Fibroblast of lung (primary cell): ENCODE results near the gene CCDC12. TPM values are rescaled to one million over a fixed set of nuclear protein-coding genes. Genes with fewer than 3 reads are reported as not detected.
A peak's percentile ranks its signal among the peaks of the same experiment; 100 is the strongest.

Source experiments
- DNase-seq, 2 donors: peaks; one replicate each; pipeline versions ENCODE4 v3.0.0 to v3.0.0-alpha.2; 2010; ENCODE audit warnings: low read depth in 2 of 2
- H2AFZ ChIP-seq: 2 replicates; pipeline ENCODE4 v1.5.1; 2012; ENCODE audit warnings: low read length, control low read depth, inconsistent platforms
- H3K27ac ChIP-seq: 2 replicates; pipeline ENCODE4 v1.5.1; 2011; ENCODE audit warnings: low read length, control low read depth; ENCODE audit not compliant: insufficient read depth
- H3K27me3 ChIP-seq: 2 replicates; pipeline ENCODE4 v1.5.1; 2011; ENCODE audit warnings: mild to moderate bottlenecking, low read length; ENCODE audit not compliant: control insufficient read depth, insufficient read depth
- H3K36me3 ChIP-seq: 2 replicates; pipeline ENCODE4 v1.5.1; 2011; ENCODE audit warnings: low read length; ENCODE audit not compliant: control insufficient read depth, insufficient read depth
- H3K4me1 ChIP-seq: 2 replicates; pipeline ENCODE4 v1.5.1; 2011; ENCODE audit warnings: low read length; ENCODE audit not compliant: control insufficient read depth, insufficient read depth; ENCODE audit errors: extremely low read depth
- H3K4me2 ChIP-seq: 2 replicates; pipeline ENCODE4 v1.5.1; 2011; ENCODE audit warnings: low read length, control low read depth; ENCODE audit not compliant: insufficient read depth; ENCODE audit errors: extremely low read depth
- H3K4me3 ChIP-seq, 4 experiments: fragments of 200-600 bp in 1 of 4; sonication (generic) in 1 of 4; replicated peaks in 1 of 4; 2 replicates each; pipeline ENCODE4 v1.5.1; 2011 to 2016; ENCODE audit warnings: low read length in 4 of 4, low read depth in 3 of 4, mild to moderate bottlenecking in 3 of 4, control low read depth in 2 of 4, inconsistent platforms in 1 of 4, mixed read lengths in 1 of 4; ENCODE audit not compliant: insufficient read depth in 1 of 4; ENCODE audit errors: control extremely low read depth in 1 of 4
- H3K79me2 ChIP-seq: 2 replicates; pipeline ENCODE4 v1.5.1; 2012; ENCODE audit warnings: mild to moderate bottlenecking, low read length, inconsistent platforms; ENCODE audit not compliant: control insufficient read depth, insufficient read depth
- H3K9ac ChIP-seq: 2 replicates; pipeline ENCODE4 v1.5.1; 2011; ENCODE audit warnings: mild to moderate bottlenecking, low read length, control low read depth; ENCODE audit not compliant: insufficient read depth
- H3K9me3 ChIP-seq: 2 replicates; pipeline ENCODE4 v1.5.1; 2012; ENCODE audit warnings: low read depth, low read length; ENCODE audit not compliant: control insufficient read depth, insufficient read depth
- H4K20me1 ChIP-seq: 2 replicates; pipeline ENCODE4 v1.5.1; 2011; ENCODE audit warnings: low read length; ENCODE audit not compliant: control insufficient read depth, insufficient read depth; ENCODE audit errors: extremely low read depth
- CTCF ChIP-seq, 2 donors: IDR thresholded peaks in 1 of 2; conservative IDR thresholded peaks in 1 of 2; 1 replicate in 1 of 2; 2 replicates in 1 of 2; pipeline ENCODE4 v1.5.1; 2011 to 2012; ENCODE audit warnings: low read length in 2 of 2, control low read depth in 1 of 2, inconsistent platforms in 1 of 2, low read depth in 1 of 2, mild to moderate bottlenecking in 1 of 2
- EZH2 ChIP-seq: IDR thresholded peaks from 2 replicates; pipeline ENCODE4 v1.5.1; 2012; ENCODE audit warnings: low read length, control low read depth, mild to moderate bottlenecking; ENCODE audit errors: missing control alignments
- polyA plus RNA-seq, 2 donors: library from polyadenylated mRNA; depleted of rRNA in 1 of 2; stranded (reverse) in 1 of 2; unstranded in 1 of 2; fragments of >200 nt; gene quantifications; 2 replicates each; pipeline ENCODE4 v1.2.1, GENCODE V29; 2011 to 2012; ENCODE audit warnings: missing spikeins in 1 of 2
- total RNA-seq: library from RNA; depleted of rRNA; stranded (reverse); fragments of >200 nt; gene quantifications from 2 replicates; pipeline ENCODE4 v1.2.1, GENCODE V29; 2014

The CCDC12 gene
- total and polyA plus RNA-seq, 2 donors (not counting 1 experiment from before 2014, with no cell fraction given): 28.0 to 29.2 TPM

GRCh38 chr3:46874430-46874829 lies 102.1 kb downstream of the CCDC12 start:
- Histone ChIP-seq H3K4me1 (no peaks in the 10 kb centered on the region), H4K20me1 (no peaks in the 10 kb centered on the region)
- no peak for TF ChIP-seq CTCF (conservative IDR thresholded peaks at IDR 0.05 in 1 of 2, IDR thresholded peaks at IDR 0.05 in 1 of 2; ENCODE audit: low read depth in 1 of 2, low read length in 2 of 2)
- TF ChIP-seq EZH2: no peak

DNA sequence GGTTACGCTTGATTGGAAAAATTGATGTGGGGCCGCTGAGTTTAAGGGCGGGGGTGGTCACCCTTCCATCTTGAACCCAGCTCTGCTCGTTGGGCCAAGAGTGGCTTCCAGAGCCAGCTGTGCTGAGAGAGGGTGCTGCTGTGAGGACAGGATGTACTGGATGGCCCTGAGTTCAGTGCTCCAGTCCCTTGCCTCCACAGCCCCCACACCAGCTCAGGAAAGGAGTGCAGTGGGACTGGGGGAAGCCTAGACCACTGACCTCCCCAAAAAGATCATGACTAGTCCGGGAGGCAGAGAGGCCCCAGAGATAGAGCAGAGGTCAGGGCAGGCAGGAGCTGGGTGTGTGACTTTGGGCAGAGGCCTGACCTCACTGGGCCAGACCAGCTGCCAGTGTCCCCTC lies 103.0 kb downstream of the CCDC12 start:
- TF ChIP-seq CTCF (conservative IDR thresholded peaks at IDR 0.05 in 1 of 2, IDR thresholded peaks at IDR 0.05 in 1 of 2; ENCODE audit: low read depth in 1 of 2, low read length in 2 of 2) (no peak), EZH2 (no peak)
- no peak for DNase-seq

More at GRCh38 chr3:46874430-46874829, 102.1 kb downstream of the CCDC12 start:
- Histone ChIP-seq H3K9me3 (no peaks in the 10 kb centered on the region), H3K4me3 (no peak overlapping the region), H3K36me3 (no peaks in the 10 kb centered on the region), H3K4me2 (no peak overlapping the region), H3K79me2 (no peaks in the 10 kb centered on the region), H3K9ac (no peak overlapping the region), H3K27ac (no peak overlapping the region), H3K27me3 (peaks cover 41% of the 10 kb centered on the region), H2AFZ (no peak overlapping the region)
- peak in 1 of 2 donors; percentile 9 for DNase-seq

More for the DNA sequence above, 103.0 kb downstream of the CCDC12 start:
- Histone ChIP-seq H3K4me2 (no peak overlapping the region), H3K27me3 (peaks cover 43% of the 10 kb centered on the region), H3K4me3 (no peak overlapping the region), H3K9ac (no peak overlapping the region), H4K20me1 (no peaks in the 10 kb centered on the region), H3K4me1 (no peaks in the 10 kb centered on the region), H2AFZ (no peak overlapping the region), H3K9me3 (no peaks in the 10 kb centered on the region), H3K36me3 (no peaks in the 10 kb centered on the region), H3K79me2 (no peaks in the 10 kb centered on the region), H3K27ac (no peak overlapping the region)

Other genes starting within 250 kb of the CCDC12 start
- gene MYL3, start 113.3 kb downstream of the CCDC12 start, total RNA-seq: 0.50 and 0.51 TPM in 2 replicates
- 0.67 TPM in 1 of 2 replicates, not detected in the other for gene MYL3, start 113.3 kb downstream of the CCDC12 start, polyA plus RNA-seq
- gene PTH1R, start 99.0 kb downstream of the CCDC12 start, total RNA-seq: 3.3 and 4.3 TPM in 2 replicates
- 0.06 and 0.67 TPM in 2 replicates for gene PTH1R, start 99.0 kb downstream of the CCDC12 start, polyA plus RNA-seq
- gene NBEAL2, start 2.9 kb upstream of the CCDC12 start, total RNA-seq: 2.1 and 4.5 TPM in 2 replicates
- gene NBEAL2, start 2.9 kb upstream of the CCDC12 start, polyA plus RNA-seq: 1.5 and 2.5 TPM in 2 replicates
- 30.8 and 35.3 TPM in 2 replicates for gene SETD2, start 187.4 kb upstream of the CCDC12 start, total RNA-seq
- gene SETD2, start 187.4 kb upstream of the CCDC12 start, polyA plus RNA-seq: 19.2 and 22.5 TPM in 2 replicates